GM19397 (cell line): ENCODE measurements around the gene LSM8.
A peak's percentile ranks its signal among the peaks of the same experiment; 100 is the strongest.
"Not testable (repeated sequence)": the region's sequence is repeated elsewhere in the genome, so short reads cannot be mapped to it uniquely, and the experiment has no call there.

ENCODE experiments used
- ATAC-seq: cut with Tn5 transposase; IDR thresholded peaks from one replicate; pipeline ENCODE4 v1.9.1; 2021; ENCODE audit warnings: mild to moderate bottlenecking, moderate library complexity; ENCODE audit not compliant: unreplicated experiment

Gene LSM8

GRCh38 chr7:118183786-118184564 is at the start of gene LSM8:
TSS of gene LSM8 (plus strand) at chr7:118184164. CDS start at chr7:118184224, 60 bp downstream.
- peak; percentile 99 for ATAC-seq

- ATAC-seq, result not testable (repeated sequence)
Measured at GRCh38 chr7:118134420-118134819, 49.5 kb upstream of the LSM8 start.

GRCh38 chr7:118140468-118140867 is 43.5 kb upstream of the LSM8 start:
- ATAC-seq, result no peak

GRCh38 chr7:118142012-118142411 is 42.0 kb upstream of the LSM8 start:
- ATAC-seq, result no peak

- ATAC-seq, result no peak
Measured at GRCh38 chr7:118148930-118149329, 35.0 kb upstream of the LSM8 start.

- ATAC-seq, result no peak
Measured at GRCh38 chr7:118149394-118149793, 34.6 kb upstream of the LSM8 start.

- ATAC-seq, result no peak
Measured at GRCh38 chr7:118151671-118152070, 32.3 kb upstream of the LSM8 start.

GRCh38 chr7:118152149-118152548 is 31.8 kb upstream of the LSM8 start:
- ATAC-seq, result no peak

- no peak for ATAC-seq
Measured at GRCh38 chr7:118152654-118153053, 31.3 kb upstream of the LSM8 start.

- no peak for ATAC-seq
Measured at GRCh38 chr7:118153551-118154177, 30.3 kb upstream of the LSM8 start.

GRCh38 chr7:118158766-118159165 is 25.2 kb upstream of the LSM8 start:
- ATAC-seq, result no peak

GRCh38 chr7:118169146-118169545 is 14.8 kb upstream of the LSM8 start:
- no peak for ATAC-seq

GRCh38 chr7:118175740-118176139 is 8.2 kb upstream of the LSM8 start:
- no peak for ATAC-seq

- no peak for ATAC-seq
Measured at GRCh38 chr7:118179191-118179590, 4.8 kb upstream of the LSM8 start.

GRCh38 chr7:118182593-118183427 is 1.2 kb upstream of the LSM8 start:
- ATAC-seq, result no peak

- peak; percentile 7 for ATAC-seq
Measured at GRCh38 chr7:118183428-118183785, 557 bp upstream of the LSM8 start.

- ATAC-seq, result no peak
Measured at GRCh38 chr7:118184565-118184940, 589 bp downstream of the LSM8 start.

GRCh38 chr7:118185163-118185860 is 1.3 kb downstream of the LSM8 start:
- no peak for ATAC-seq

- no peak for ATAC-seq
Measured at GRCh38 chr7:118186501-118186900, 2.5 kb downstream of the LSM8 start.

- ATAC-seq, result no peak
Measured at GRCh38 chr7:118194571-118194970, 10.6 kb downstream of the LSM8 start.

- peak; percentile 81 for ATAC-seq
Measured at GRCh38 chr7:118195837-118196474, 12.0 kb downstream of the LSM8 start.
